Astrocyte of the spinal cord (primary cell): ENCODE measurements around the gene TRIM24.

Source experiments
- DNase-seq: peaks from one replicate; pipeline ENCODE4 v3.0.0; 2011; ENCODE audit warnings: low read depth, low spot score
- H3K4me3 ChIP-seq: 2 replicates; pipeline ENCODE4 v1.5.1; 2011; ENCODE audit warnings: low read depth, mild to moderate bottlenecking, low read length, moderate library complexity
- in situ Hi-C: cut with HindIII; loops from 2 replicates; pipeline ENCODE4 v1.10.0; 2017; ENCODE audit warnings: low sequenced_read_pairs
- TF ChIP-seq, protein P1 (sequence below): IDR thresholded peaks from 2 replicates; pipeline ENCODE4 v1.5.1; 2012; ENCODE audit warnings: low read depth, mild to moderate bottlenecking, low read length, inconsistent platforms

TRIM24 gene

DNA sequence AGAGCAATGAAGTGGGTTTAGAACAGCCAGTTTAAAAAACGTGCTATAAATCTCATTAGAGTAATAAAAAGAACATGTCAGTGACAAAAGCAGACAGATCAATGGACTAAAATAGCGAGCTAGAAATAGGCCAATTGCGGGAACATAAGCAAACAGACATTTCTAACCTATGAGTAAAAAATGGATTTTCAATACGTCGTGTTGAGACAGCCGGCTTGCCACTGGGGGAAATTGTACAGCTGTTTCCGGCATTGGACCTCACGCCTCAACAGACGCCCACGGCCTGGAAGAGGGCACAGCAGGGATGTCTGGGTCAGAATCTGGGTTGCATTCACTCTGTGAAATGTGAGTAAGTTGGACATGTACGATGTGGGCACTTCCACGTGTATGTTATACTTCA is 148.2 kb downstream of the TRIM24 start:
- TF ChIP-seq, protein P1, sequence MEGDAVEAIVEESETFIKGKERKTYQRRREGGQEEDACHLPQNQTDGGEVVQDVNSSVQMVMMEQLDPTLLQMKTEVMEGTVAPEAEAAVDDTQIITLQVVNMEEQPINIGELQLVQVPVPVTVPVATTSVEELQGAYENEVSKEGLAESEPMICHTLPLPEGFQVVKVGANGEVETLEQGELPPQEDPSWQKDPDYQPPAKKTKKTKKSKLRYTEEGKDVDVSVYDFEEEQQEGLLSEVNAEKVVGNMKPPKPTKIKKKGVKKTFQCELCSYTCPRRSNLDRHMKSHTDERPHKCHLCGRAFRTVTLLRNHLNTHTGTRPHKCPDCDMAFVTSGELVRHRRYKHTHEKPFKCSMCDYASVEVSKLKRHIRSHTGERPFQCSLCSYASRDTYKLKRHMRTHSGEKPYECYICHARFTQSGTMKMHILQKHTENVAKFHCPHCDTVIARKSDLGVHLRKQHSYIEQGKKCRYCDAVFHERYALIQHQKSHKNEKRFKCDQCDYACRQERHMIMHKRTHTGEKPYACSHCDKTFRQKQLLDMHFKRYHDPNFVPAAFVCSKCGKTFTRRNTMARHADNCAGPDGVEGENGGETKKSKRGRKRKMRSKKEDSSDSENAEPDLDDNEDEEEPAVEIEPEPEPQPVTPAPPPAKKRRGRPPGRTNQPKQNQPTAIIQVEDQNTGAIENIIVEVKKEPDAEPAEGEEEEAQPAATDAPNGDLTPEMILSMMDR: no peak
- peak; percentile 59 for DNase-seq
- in situ Hi-C loops: no loop called here
- H3K4me3 ChIP-seq: no peak overlapping the region

DNA sequence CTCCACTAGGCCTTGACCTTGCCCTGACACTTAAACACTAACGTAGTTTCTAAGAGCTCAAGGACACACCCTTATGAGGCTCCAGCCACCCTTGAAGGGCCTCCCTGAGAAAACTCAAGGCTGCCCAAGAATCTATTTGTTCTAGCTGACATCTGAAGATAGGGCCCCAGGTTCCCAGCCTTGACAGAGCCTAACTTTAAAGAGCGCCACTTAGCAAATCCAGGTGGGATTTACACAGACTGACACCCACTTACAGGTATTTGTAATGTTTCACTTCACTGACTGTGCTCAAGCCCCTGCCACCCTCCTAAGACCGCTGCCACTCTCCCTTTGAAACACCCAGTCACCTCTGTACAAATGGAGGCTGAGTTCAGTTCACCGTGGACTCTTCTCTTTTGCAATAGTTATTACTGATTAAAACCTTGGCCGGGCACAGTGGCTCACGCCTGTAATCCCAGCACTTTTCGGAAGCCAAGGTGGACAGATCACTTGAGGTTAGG is 150.7 kb downstream of the TRIM24 start:
- no peak overlapping the region for H3K4me3 ChIP-seq
- TF ChIP-seq, protein P1: no peak
- in situ Hi-C loops: no loop called here
- no peak for DNase-seq

DNA sequence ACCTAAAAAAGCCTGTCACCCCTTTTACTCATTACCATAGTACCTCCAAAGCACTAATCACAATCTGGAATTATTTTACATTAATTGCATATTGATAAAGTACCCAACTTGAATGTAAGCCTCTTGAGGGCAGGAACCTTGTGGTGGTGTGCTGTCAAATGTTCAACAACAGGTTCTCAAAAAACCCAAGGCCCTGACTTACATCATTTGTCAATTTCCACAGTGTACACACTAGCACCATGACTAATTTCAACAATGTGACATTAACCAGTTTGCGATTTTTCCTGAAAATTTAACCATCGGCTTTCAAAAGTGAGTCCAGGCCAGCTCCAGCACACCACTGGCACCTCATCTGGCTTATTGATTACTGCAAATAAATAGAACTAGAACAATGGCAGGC is 153.6 kb downstream of the TRIM24 start:
- DNase-seq: no peak
- TF ChIP-seq, protein P1: no peak
- in situ Hi-C loops: no loop called here
- H3K4me3 ChIP-seq: no peak overlapping the region

DNA sequence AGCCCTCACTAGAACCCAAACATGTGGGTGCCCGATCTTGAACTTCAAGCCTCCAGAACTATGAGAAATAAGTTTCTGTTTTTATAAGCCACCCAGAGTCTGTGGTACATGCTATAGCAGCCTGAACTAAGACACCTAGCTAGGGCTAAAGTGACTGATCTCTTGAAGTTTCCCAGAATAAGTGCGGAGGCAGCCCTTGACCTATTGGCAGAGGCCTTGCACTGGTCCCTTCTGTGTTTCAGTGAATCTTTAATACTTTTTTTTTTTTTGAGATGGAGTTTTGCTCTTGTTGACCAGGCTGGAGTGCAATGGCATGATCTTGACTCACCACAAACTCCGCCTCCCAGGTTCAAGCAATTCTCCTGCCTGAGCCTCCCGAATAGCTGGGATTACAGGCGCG is 156.0 kb downstream of the TRIM24 start:
- in situ Hi-C loops: no loop called here
- no peak overlapping the region for H3K4me3 ChIP-seq
- TF ChIP-seq, protein P1: no peak
- DNase-seq: no peak

DNA sequence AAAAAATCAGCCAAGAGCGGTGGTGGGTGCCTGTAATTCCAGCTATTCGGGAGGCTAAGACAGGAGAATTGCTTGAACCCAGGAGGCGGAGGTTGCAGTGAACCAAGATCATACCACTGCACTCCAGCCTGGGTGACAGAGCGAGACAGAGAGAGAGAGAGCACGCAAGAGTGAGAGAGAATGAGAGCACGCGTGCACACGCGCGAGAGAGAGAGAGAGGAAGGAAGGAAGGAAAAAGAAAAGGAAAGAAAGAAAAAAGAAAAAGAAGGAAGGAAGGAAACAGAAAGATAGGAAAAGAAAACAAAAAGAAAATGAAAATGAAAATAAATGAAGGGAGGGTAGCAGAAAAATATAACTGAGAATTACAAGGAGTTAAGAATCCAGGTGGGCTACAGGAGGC is 158.4 kb downstream of the TRIM24 start:
- DNase-seq: no peak
- TF ChIP-seq, protein P1: no peak
- H3K4me3 ChIP-seq: no peak overlapping the region
- in situ Hi-C loops: no loop called here

DNA sequence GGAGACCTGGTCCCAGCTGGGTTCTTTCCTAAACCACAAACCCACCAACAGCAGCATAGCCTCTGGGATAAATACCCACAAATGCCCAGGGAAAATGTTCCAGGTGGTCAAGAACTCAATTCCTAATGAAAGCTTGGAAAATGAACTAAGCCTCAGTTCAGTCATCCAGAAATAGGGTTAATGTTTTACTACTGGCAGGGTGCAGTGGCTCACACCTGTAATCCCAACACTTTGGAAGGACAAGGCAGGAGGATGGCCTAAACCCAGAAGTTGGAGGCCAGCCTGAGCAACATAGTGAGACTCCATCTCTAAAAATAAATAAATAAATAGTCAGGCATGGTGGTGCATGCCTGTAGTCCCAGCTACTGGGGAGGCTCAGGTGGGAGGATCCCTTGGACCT is 158.9 kb downstream of the TRIM24 start:
- no peak for DNase-seq
- TF ChIP-seq, protein P1: no peak
- in situ Hi-C loops: no loop called here
- no peak overlapping the region for H3K4me3 ChIP-seq

DNA sequence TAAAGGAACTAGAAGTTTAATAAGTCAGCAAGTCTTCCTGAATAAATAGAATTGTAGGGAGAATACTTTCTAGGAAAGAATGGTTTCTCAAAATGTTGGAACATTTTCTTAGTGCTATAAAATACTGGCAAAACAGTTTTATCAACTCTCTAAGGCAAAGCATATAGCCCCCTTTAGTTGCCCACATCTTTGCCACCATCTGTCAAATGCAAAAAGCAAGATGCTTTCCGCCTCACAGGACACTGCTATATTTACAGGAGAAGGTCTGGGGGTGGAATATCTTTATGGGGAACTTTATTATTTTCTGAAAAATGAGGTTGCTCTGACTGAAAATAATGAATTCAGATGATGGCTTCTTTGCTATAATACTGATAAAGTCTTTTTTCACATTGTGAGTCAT is 162.8 kb downstream of the TRIM24 start:
- in situ Hi-C loops: no loop called here
- TF ChIP-seq, protein P1: no peak
- no peak for DNase-seq
- H3K4me3 ChIP-seq: no peak overlapping the region
